GM15510 (cell line): ENCODE measurements around the gene OR11G2.

Experiments used
- POLR2A ChIP-seq: IDR thresholded peaks from 3 replicates; pipeline ENCODE4 v1.6.1; 2011; ENCODE audit warnings: borderline replicate concordance; ENCODE audit not compliant: insufficient read length; ENCODE audit errors: extremely low read depth

Gene OR11G2

GRCh38 chr14:20190596-20190995 is at the start of gene OR11G2:
OR11G2 (plus strand) TSS chr14:20190896; CDS start chr14:20197438, 6,542 bp downstream.
- no peak for TF ChIP-seq POLR2A

GRCh38 chr14:20143911-20144310 is 46.8 kb upstream of the OR11G2 start:
- TF ChIP-seq POLR2A, result no peak

- TF ChIP-seq POLR2A, result no peak
Observed at GRCh38 chr14:20144820-20145219, 45.9 kb upstream of the OR11G2 start.

- TF ChIP-seq POLR2A, result no peak
Observed at GRCh38 chr14:20164462-20164861, 26.2 kb upstream of the OR11G2 start.

DNA sequence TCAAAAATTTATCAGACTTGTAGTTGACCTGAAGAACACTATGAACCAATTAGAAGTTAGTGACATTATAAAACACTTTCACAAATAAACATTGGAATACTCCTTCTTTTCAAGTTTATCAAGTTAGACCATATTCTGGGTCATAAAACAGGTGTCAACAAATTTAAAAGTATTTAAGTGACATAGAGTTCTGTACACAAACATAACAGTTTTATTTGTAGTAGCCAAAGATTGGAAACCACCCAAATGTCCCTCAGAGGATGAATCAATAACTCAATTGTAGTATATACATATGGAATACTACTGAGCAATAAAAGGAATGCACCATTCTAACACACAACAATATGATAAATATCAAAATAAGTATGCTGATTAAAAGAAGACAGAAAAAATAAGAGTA is 23.6 kb upstream of the OR11G2 start:
- TF ChIP-seq POLR2A, result no peak

DNA sequence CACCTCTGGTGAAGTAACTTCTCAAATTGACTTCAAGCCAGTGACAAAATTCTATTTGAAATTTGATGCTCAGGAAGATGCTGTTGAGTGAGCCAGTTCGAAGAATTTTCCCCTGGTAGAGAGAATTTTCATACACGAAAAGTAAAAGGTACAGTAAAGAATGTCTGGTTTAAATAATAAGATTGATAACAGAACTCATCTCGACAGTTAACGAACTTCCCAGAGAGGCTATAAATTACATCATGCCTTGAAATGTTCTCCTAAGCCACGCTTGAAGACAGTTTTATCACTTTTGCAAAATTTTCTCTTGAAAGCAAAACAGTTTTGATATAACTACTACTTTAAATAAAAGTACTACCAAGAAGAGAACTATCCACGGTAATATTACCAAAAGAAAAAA is 14.4 kb upstream of the OR11G2 start:
- TF ChIP-seq POLR2A, result no peak

- no peak for TF ChIP-seq POLR2A
Observed at GRCh38 chr14:20177433-20177974, 13.2 kb upstream of the OR11G2 start.

DNA sequence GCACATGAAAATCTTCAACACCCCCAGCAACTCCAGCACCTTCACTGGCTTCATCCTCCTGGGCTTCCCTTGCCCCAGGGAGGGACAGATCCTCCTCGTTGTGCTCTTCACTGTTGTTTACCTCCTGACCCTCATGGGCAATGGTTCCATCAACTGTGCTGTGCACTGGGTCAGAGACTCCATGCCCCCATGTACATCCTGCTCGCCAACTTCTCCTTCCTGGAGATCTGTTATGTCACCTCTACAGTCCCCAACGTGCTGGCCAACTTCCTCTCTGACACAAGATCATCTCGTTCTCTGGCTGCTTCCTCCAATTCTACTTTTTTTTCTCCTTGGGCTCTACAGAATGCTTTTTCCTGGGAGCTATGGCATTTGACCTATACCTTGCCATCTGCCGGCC is 11.5 kb upstream of the OR11G2 start:
- TF ChIP-seq POLR2A, result no peak

DNA sequence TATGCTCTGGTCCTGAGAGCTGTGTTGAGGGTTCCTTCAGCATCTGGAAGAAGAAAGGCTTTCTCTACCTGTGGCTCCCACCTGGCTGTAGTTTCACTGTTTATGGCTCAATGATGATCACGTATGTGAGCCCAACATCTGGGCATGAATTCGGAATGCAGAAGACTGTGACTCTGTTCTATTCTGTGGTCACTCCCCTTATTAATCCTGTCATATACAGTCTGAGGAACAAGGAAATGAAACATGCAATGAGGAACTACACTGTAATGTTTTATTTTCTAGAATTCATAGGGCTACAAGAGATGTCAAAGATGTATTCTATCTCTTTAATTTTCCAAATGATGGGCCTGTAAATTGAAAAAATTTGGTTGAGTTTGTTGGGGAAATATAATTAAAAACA is 10.8 kb upstream of the OR11G2 start:
- no peak for TF ChIP-seq POLR2A

- TF ChIP-seq POLR2A, result no peak
Observed at GRCh38 chr14:20180486-20180885, 10.2 kb upstream of the OR11G2 start.

DNA sequence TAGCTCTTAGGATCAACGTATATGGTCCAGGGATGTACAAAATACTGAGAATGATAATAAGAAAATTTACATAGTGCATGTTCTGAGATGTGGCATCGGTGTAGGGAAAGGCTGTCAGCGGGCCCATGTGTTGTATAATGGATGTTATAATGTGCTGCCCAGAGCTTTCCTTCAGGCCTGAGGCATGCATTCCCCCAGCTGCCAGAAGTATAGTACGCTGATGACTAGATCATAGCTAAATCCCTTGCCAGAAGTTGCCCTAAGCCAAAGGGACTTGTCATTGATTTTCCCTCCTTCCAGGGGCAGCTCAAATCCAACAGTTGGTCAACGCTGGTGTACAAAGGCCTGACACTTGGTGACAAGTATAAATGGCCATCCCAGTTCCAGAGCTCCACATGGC is 6.5 kb upstream of the OR11G2 start:
- TF ChIP-seq POLR2A, result no peak

DNA sequence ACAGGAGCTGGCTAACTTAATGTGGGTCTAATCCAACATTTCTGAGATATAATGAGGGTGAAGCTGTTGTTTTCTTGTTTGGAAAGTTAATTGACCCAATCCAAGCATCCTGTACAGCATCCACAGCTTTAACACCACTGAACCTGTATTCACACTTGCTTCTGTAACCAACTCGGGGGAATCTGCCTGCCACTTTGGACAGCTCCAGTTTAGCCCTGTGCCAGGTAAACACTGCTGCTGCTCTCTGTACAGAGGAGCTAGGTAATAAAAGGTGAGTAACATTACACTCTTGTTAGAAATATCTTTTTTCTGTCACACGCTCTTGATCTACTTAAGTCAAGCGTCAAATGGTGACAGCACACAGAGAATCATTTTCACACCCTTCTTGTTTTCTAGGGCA is 700 bp downstream of the OR11G2 start:
- TF ChIP-seq POLR2A, result no peak

- TF ChIP-seq POLR2A, result no peak
Observed at GRCh38 chr14:20194101-20194500, 3.4 kb downstream of the OR11G2 start.

- TF ChIP-seq POLR2A, result no peak
Observed at GRCh38 chr14:20195911-20196310, 5.2 kb downstream of the OR11G2 start.

DNA sequence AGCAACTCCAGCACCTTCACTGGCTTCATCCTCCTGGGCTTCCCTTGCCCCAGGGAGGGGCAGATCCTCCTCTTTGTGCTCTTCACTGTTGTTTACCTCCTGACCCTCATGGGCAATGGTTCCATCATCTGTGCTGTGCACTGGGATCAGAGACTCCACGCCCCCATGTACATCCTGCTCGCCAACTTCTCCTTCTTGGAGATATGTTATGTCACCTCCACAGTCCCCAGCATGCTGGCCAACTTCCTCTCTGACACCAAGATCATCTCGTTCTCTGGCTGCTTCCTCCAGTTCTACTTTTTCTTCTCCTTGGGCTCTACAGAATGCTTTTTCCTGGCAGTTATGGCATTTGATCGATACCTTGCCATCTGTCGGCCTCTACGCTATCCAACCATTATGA is 6.8 kb downstream of the OR11G2 start:
- no peak for TF ChIP-seq POLR2A

DNA sequence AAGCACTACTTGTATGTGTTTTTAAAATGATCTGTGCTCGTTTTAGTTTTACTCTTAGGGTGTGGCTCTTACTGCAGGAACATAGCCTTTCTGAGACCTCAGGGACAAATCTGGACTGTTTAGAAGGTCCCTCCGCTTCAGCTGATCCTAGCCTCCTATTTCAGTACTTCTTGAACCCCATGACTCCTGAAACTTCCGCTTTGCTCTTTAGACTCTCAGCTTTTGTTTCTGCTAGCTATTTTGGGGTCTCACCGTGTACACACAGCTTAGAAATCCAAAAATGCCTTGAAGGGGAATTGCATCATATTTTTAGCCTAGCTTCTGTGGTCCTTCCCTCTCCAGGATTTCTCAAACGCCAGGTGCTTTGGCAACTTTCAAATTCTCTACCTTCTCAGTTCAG is 8.3 kb downstream of the OR11G2 start:
- TF ChIP-seq POLR2A, result no peak

GRCh38 chr14:20204721-20205120 is 14.0 kb downstream of the OR11G2 start:
- TF ChIP-seq POLR2A, result no peak
